PC-9 (cell line): ENCODE results near the gene SLC6A8.

Experiments used
- EZH2 ChIP-seq: fragments of 200-600 bp; sonication (generic); IDR thresholded peaks from 2 replicates; pipeline ENCODE4 v1.8.0; 2017; ENCODE audit warnings: antibody characterized with exemption, low read depth
- TF ChIP-seq, protein P1 (sequence below): fragments of 200-600 bp; sonication (generic); conservative IDR thresholded peaks from 2 replicates; pipeline ENCODE4 v1.6.1; 2017; ENCODE audit warnings: mixed run types, antibody characterized with exemption, mild to moderate bottlenecking, moderate library complexity

GRCh38 chrX:153684467-153685155, 3.1 kb upstream of the SLC6A8 start:
- TF ChIP-seq, protein P1, sequence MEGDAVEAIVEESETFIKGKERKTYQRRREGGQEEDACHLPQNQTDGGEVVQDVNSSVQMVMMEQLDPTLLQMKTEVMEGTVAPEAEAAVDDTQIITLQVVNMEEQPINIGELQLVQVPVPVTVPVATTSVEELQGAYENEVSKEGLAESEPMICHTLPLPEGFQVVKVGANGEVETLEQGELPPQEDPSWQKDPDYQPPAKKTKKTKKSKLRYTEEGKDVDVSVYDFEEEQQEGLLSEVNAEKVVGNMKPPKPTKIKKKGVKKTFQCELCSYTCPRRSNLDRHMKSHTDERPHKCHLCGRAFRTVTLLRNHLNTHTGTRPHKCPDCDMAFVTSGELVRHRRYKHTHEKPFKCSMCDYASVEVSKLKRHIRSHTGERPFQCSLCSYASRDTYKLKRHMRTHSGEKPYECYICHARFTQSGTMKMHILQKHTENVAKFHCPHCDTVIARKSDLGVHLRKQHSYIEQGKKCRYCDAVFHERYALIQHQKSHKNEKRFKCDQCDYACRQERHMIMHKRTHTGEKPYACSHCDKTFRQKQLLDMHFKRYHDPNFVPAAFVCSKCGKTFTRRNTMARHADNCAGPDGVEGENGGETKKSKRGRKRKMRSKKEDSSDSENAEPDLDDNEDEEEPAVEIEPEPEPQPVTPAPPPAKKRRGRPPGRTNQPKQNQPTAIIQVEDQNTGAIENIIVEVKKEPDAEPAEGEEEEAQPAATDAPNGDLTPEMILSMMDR: no peak
- no peak for TF ChIP-seq EZH2
